NCI-H2171 treated with DMSO at 0.1 percent for 48 hours (cell line): Measurements from ENCODE around the gene KRT14.
"Not testable (repeated sequence)": the region's sequence is repeated elsewhere in the genome, so short reads cannot be mapped to it uniquely, and the experiment has no call there.

Experiments
- DNase-seq: peaks from one replicate; lab custom pipeline; 2025; lab: John Stamatoyannopoulos, UW

Gene KRT14

GRCh38 chr17:41623184-41623861 lies 36.6 kb upstream of the KRT14 start:
- not testable (repeated sequence) for DNase-seq

DNA sequence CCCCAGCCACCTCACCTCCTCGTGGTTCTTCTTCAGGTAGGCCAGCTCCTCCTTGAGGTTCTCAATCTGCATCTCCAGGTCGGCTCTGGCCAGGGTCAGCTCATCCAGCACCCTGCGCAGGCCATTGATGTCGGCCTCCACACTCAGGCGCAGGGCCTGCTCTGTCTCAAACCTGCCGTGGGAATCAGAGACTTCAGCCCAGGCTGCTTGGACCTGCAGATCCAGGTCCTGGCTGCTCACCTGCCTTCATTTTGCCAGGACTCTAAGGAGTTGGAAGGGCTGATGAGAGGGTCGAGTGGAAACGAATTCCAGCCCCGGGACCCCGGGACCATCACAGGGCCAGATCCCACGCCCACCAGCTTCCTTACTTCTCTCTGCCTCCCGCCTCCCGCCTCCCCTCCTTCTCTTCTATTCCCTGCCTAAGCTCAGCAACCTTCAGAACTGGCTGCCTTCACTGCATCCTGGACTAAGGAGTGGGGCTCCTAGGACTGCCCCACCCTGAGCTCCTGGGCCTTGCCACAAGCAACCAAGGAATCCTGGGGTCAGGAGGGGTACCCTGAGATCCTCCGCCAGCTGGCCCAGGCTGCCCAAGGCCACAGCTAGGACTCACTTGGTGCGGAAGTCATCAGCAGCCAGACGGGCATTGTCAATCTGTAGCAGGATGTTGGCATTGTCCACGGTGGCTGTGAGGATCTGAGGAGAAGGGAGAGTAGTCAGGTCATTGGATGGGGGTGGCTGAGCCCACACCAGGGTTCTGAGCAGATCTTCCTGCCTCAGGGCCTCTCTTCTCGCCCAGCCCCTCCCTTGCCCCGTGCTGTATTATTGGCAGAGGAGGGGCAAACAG lies 35.9 kb upstream of the KRT14 start:
- not testable (repeated sequence) for DNase-seq

GRCh38 chr17:41621916-41622315 lies 35.2 kb upstream of the KRT14 start:
- DNase-seq, result no peak

GRCh38 chr17:41621435-41621817 lies 34.7 kb upstream of the KRT14 start:
- not testable (repeated sequence) for DNase-seq

DNA sequence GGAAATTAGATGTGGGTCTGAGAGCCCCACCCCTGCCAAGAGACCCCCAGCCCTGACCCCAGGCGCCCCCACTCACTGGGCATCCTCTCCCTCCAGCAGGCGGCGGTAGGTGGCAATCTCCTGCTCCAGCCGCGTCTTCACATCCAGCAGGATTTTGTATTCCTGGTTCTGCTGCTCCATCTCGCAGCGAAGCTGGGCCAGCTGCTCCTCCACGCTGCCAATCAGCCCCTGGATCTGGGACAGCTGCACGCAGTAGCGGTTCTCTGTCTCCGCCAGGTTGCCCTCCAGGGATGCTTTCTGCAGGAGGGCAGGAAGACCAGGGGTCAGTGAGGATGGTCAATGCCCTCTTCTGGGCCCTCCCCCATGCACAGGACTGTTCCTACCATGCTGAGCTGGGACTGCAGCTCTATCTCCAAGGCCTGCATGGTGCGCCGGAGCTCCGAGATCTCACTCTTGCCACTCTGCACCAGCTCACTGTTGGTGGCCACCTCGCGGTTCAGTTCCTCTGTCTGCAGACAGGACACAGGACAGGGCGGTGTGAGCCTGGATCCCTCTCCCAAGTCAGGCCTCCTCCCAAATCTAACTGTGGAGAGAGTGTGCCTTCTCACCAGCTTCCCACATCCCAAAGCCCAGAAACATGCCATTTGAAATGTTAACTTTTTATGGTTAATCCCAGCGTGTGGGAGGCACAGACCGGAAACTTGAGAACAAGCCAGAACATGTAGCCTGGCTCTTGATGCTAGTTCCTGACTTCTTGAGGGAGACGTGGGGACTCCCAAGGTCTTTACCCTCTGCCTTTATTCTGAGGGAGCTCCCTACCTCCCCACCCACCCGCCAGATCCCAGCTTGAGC lies 34.1 kb upstream of the KRT14 start:
- no peak for DNase-seq

DNA sequence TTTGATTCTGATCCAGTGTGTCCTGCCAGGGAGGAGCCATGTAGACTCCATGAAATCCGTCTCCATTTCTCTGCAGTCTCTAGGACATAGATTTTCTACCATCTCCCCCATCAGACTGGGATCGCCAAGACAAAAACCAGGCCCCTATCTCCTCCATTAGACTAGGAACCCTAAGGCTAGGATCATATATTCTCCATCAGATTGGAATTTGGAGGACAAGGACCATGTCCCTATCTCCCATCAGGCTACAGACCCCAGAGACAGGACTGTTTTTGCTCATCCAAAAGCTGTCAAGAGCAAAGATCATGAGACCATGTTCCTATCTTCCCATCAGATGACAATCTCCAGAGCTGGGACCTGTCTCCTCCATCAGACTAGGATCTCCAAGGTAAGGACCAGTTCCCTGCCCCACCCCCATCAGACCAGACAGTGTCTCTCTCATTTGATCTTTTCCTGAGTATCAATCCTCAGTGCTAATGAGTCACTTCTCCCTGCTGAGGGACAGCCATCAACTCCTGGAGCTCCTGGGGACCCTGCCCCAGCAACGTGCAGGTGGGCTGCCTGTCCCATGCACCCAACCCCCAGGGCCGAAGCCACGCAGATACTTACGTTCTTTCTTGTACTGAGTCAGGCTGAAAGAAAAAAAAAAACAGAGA lies 33.4 kb upstream of the KRT14 start:
- DNase-seq, result not testable (repeated sequence)

GRCh38 chr17:41619036-41619926 lies 32.6 kb upstream of the KRT14 start:
- DNase-seq, result no peak

DNA sequence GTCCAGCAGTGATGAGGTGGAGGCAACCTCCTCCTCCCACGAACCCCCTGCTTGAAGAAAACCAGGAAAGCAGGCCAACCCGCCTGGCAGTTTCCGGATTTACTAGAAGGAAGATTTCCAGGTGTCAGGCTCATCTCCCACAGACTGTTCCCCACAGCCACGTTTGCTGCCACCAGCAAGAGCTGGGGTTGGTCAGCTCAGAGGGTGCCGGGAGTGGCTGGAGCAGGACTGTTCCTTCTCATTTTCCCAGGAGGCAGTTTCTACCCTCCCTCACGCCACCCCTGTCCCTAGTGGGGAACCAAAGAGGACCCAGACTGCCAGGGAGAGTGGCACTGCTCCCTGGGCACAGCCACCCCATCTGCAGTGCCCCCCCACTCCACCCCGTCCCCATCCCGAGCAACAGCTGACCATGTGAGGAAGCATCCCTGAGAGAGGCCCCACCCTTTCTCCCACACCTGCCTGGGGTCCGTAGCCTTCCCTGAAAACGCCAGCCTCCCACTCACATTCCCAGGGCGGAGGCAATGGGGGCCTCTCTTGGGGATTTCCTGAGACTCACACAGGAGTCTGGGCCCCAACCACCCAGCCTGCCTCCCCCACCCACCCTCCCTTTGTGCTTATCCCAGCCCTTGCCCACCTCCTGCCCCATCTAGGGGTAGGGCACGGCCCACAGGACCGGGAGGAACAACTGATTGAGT lies 31.8 kb upstream of the KRT14 start:
- no peak for DNase-seq

DNA sequence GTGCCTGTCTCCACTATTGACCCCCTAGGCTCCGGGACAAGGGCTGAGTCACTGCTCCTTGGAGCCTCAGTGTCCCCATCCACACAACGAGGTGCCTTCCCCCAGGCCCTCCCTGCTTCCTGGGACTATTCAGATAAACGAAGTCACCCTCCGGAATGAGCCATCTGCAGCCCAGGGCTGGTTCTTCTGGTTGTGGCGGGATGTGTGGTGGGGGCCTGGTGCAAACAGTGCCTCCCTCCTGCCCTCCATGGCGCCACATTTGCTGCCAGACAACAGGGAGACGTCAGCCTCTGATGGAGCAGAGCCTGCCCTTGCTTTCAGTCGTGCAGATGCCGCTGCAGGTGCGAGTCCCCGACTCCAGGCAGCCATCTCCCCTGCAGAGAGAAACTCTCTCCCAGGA lies 31.0 kb upstream of the KRT14 start:
- DNase-seq, result no peak

DNA sequence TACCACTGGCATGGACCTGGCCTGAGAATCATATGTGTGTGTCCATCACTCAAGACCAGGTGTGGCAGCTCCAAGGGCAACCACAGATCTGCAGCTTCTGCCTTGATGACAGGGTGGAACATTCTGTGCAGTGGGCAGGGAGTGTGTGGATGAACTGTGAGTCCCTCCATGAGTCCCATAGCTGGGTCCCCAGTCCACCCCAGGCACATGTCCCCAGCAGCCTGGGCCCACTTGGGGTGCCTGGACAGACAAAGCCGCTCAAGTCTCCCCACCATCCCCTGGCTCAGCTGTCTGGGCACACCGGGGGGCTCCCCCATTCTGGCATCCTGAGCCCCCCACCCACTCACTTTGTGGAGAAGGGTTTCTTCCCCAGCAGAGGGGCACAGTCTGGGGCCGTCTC lies 30.4 kb upstream of the KRT14 start:
- DNase-seq, result no peak

DNA sequence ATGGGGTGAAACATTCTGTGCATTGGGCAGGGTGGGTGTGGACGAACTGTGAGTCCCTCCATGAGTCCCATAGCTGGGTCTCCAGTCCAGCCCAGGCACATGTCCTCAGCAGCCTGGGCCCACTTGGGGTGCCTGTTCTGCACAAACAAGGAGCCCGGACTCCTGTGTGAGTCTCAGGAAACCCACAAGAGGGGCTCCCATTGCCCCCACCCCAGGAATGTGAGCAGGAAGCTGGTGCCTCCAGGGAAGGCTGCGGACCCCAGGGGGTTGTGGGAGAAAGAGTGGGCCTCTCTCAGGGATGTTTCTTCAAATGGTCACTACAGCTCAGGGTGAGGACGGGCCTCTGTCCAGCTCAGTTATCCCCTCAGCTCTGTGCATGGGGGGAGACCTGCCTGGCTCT lies 29.8 kb upstream of the KRT14 start:
- DNase-seq, result not testable (repeated sequence)

GRCh38 chr17:41615454-41615853 lies 28.8 kb upstream of the KRT14 start:
- no peak for DNase-seq

DNA sequence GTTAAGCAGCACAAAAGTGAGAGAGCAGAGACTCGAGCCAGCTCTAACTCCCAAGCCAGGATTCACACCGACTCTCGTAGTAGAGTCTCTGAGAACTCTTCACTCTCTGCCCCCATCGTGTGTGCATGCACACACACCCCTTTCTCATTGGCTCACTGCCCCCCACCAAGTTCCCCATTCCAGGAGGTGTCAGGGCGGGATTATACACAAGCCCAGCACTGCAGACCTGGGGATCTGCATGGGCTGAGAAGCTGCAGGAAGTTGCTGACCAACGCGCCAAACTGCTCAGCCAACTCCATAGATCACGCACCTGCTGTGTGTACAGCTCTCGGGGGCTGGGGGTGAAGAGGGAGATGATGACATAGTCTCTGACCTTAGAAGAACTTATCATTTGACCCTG lies 28.1 kb upstream of the KRT14 start:
- not testable (repeated sequence) for DNase-seq

DNA sequence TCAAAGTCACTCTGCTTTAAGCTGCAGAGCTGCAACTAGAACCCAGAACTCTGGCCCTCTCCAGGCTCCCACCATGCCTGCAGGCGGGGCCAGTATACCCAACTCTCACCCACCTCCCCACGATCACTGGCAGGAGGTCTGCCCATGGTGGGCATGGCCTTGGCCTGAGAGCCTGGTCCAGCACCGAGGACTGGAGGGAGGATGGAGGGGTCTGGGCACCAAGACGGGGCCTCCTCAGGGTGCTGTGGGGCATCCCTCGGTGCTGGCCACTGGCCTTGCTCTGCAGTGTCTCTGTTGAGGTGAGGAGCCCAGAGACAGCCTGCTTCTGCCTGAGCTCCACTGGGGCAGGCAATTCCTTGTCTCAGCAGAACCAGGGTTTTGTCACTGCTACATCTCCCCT lies 27.4 kb upstream of the KRT14 start:
- DNase-seq, result no peak

DNA sequence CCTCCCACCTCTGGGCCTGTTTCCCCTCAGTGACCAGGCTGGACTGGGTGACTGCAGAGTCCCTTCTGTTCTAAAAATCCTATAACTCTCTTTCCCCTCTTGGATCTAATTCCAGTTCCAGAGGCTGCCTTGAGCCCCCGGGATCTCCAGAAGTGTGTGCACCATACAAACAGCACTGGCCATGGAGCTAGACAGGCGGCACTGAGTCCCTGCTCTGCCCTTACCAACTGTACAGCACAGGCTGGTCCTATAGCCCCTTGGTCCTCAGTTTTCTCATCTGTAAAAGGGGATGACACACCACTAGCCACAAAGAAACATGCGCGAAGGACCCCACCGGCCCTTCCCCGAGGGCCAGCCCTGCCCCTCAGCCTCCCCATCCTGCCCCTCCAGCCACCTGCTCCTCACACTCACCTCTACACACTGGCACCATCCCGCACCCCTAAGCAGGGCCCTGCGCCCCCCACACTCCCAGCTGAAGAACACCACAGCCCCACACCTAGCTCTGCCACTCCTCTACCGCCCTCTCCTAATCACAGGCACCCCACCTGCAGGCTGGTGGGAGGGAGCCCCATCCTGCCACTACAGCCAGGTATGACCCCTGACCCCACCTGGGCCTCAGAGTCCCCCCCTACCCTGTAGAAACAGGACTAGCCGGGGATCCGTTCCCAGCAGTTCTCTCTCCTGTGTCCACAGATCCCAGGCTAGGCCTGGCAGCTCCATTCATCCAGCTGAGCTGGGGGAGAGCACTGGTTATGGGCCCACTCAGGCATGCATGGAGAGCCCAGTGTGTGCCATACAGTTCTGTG lies 26.8 kb upstream of the KRT14 start:
- no peak for DNase-seq

DNA sequence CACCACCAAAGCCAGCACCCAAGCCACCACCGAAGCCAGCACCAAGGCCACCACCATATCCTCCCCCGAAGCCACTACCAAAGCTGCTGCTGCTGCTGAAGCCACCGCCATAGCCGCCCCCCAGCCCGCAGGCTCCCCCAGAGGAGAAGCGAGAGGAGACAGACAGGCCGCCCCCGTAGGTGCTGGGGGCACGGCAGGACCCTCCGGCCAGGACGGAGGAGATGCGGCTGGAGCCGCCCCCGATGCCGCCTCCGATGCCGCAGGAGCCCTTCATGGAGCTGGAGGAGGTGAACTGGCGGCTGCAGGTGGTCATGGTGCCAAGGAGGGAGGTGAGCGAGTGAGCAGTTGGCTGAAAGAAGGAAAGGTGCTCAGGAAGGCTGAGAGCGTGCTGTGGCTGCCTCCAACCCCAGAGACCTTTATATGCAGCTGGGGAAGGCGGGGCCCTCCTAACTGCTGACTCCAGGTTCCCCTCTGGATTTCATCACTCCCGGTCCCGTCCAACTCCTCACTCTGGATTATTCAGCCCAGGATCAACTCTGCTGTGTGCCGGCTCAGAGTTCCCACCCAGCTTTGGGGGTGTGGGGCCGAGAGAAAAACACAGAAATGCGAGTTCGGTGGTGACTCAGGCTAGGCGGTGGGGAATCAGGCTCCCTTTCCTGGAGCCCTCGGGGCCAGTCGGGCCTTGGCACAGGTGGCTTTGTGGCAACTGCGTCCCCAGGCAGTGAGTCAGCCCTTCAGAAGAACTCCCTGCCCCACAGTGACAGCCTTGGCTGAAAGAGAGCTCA lies 25.9 kb upstream of the KRT14 start, which contains the start of gene KRT16:
Gene KRT16 (minus strand): TSS at position 392 of the 785 bp plus-strand sequence. CDS start 79 bp downstream, at position 313.
- DNase-seq, result not testable (repeated sequence)

DNA sequence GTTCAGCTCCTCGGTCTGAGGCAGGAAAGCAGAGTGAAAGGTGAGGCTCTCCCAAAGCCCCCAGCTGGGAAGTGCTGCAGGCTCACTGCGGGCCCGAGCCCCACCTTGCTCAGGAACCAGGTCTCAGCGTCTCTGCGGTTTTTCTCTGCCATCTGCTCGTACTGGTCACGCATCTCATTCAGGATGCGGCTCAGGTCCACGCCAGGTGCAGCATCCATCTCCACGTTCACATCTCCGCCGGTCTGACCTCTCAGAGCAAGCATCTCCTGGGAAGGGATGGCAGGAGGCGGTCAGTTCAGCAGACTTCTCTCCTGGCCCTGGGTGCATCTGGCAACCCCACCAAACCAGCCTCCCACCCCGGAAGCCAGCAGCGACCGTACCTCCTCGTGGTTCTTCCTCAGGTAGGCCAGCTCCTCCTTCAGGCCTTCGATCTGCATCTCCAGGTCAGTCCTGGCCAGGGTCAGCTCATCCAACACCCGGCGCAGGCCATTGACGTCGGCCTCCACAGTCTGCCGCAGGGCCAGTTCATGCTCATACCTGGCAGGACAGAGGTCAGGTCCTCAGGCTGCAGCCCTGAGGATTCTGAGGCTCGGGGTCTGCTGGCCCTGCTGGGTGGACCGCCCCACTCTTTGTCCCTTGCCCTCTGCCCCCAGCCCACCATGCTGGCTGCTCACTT lies 24.4 kb upstream of the KRT14 start:
- no peak for DNase-seq

- DNase-seq, result not testable (repeated sequence)
Measured at GRCh38 chr17:41610061-41610517, 23.4 kb upstream of the KRT14 start.
